Esophagus muscularis mucosa (tissue), 4 donors: Measurements from ENCODE around the gene SLC6A19.

Source experiments
- CTCF ChIP-seq, 3 experiments: fragments of 200-600 bp in 2 of 3; fragments of 450-650 bp in 1 of 3; sonication (generic) in 2 of 3; IDR thresholded peaks; one replicate each; pipeline ENCODE4 v1.5.1; 2017 to 2019; ENCODE audit warnings: antibody characterized with exemption in 3 of 3, mild to moderate bottlenecking in 2 of 3, moderate library complexity in 1 of 3
- EP300 ChIP-seq: sonication (generic); formaldehyde crosslinking; IDR thresholded peaks from one replicate; pipeline ENCODE4 v1.6.1; 2017; ENCODE audit warnings: antibody characterized with exemption
- POLR2A ChIP-seq: fragments of 450-650 bp; IDR thresholded peaks from one replicate; pipeline ENCODE4 v1.6.1; 2017; ENCODE audit warnings: antibody characterized with exemption, moderate library complexity, mild to moderate bottlenecking, low read depth
- POLR2AphosphoS5 ChIP-seq, 2 donors: sonication (generic); formaldehyde crosslinking; IDR thresholded peaks; one replicate each; pipeline ENCODE4 v1.6.1; 2017; ENCODE audit warnings: antibody characterized with exemption in 2 of 2

DNA sequence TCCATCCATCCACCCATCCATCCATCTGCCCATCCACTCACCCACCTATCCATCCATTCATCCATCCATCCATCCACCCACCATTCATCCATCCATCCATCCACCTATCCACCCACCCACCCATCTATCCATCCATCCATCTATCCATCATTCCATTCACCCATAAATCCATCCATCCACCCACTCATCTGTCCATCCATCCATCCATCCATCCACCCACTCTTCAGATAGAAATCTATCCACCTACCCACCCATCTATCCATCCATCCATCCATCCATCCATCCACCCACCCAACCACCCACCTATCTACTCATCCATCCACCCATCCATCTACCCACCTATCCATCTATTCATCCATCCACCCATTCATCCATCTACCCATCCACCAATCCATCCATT lies 35.0 kb upstream of the SLC6A19 start:
- TF ChIP-seq POLR2A (no peak), CTCF (IDR thresholded peaks at IDR 0.05) (no peak), POLR2AphosphoS5 (IDR thresholded peaks at IDR 0.05) (no peak), EP300 (no peak)
